Prostate gland (tissue), 2 donors: Measurements from ENCODE around the gene HDAC8. TPM values are rescaled to one million over a fixed set of nuclear protein-coding genes. Genes with fewer than 3 reads are reported as not detected.

Source experiments
- DNase-seq: peaks from one replicate; pipeline ENCODE4 v3.0.0-alpha.2; 2019; ENCODE audit warnings: low spot score
- H3K27ac ChIP-seq, 2 donors: fragments of 200-600 bp; sonication (generic); 2 replicates each; pipeline ENCODE4 v1.5.1; 2017 to 2019
- H3K27me3 ChIP-seq: fragments of 200-600 bp; sonication (generic); replicated peaks from 2 replicates; pipeline ENCODE4 v1.5.1; 2019; ENCODE audit not compliant: insufficient read depth
- H3K36me3 ChIP-seq, 2 donors: fragments of 200-600 bp; sonication (generic); 1 replicate in 1 of 2; 2 replicates in 1 of 2; pipeline versions ENCODE4 v1.5.1 to v1.8.1; 2017 to 2019
- H3K4me1 ChIP-seq: fragments of 200-600 bp; sonication (generic); replicated peaks from 2 replicates; pipeline ENCODE4 v1.5.1; 2019
- H3K4me3 ChIP-seq, 2 donors: fragments of 200-600 bp; sonication (generic); 2 replicates each; pipeline ENCODE4 v1.5.1; 2017 to 2019
- H3K9me3 ChIP-seq: fragments of 200-600 bp; sonication (generic); 2 replicates; pipeline ENCODE4 v1.5.1; 2017
- CTCF ChIP-seq, 4 experiments: fragments of 200-600 bp in 2 of 4; fragments of 450-650 bp in 2 of 4; sonication (generic) in 2 of 4; IDR thresholded peaks; 1 replicate in 3 of 4; 2 replicates in 1 of 4; pipeline ENCODE4 v1.5.1; 2016 to 2019; ENCODE audit warnings: antibody characterized with exemption in 4 of 4, mild to moderate bottlenecking in 2 of 4, moderate library complexity in 2 of 4
- POLR2A ChIP-seq: fragments of 450-650 bp; IDR thresholded peaks from one replicate; pipeline ENCODE4 v1.6.1; 2016; ENCODE audit warnings: antibody characterized with exemption, mild to moderate bottlenecking
- POLR2AphosphoS5 ChIP-seq: sonication (generic); formaldehyde crosslinking; IDR thresholded peaks from one replicate; pipeline ENCODE4 v1.6.1; 2017; ENCODE audit warnings: antibody characterized with exemption
- WGBS: methylation state at CpG from one replicate; pipeline ENCODE4 v1.1.5; 2018; 5-methylcytosine and 5-hydroxymethylcytosine counted together
- intact Hi-C: fragments of 100-400 bp; cut with DNase I; formaldehyde crosslinking; loops from one replicate; pipeline ENCODE4 v1.14.2; 2022
- total RNA-seq, 2 donors: library from RNA; depleted of rRNA; stranded (reverse); fragments of >200 nt; gene quantifications; one replicate each; pipeline ENCODE4 v1.1.0, GENCODE V29; 2016

The HDAC8 gene
- total RNA-seq, 2 donors from 2014 or later: 25.3 to 32.3 TPM

DNA sequence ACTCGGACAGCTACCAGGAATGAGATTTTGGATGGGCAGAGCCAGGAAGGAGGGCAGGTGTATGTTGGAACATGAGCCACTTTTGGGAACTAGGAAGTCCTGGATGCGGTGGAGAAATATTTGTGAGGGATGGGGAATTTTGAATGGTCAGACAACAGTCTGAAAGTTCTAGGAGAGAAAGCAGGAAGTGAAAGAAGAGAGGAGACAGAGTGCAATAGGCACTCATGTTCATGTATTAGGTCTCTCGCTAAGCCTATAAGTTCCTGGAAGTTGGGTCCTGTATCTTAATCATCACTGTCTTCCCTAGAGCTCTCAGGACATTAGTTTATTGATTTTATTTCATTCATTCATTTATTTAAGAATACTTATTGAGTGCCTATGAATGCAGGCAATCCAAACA, 201.2 kb downstream of the HDAC8 start:
- Histone ChIP-seq H3K4me1 (no peaks in the 10 kb centered on the region), H3K9me3 (no peaks in the 10 kb centered on the region), H3K4me3 (no peak overlapping the region), H3K27me3 (no peaks in the 10 kb centered on the region), H3K36me3 (no peaks in the 10 kb centered on the region), H3K27ac (no peak overlapping the region)
- TF ChIP-seq CTCF (IDR thresholded peaks at IDR 0.05) (no peak), POLR2A (no peak), POLR2AphosphoS5 (no peak)
- WGBS: 95% methylated on average over 3 of the region's 3 CpGs
- no peak for DNase-seq
- intact Hi-C loops: no loop called here

DNA sequence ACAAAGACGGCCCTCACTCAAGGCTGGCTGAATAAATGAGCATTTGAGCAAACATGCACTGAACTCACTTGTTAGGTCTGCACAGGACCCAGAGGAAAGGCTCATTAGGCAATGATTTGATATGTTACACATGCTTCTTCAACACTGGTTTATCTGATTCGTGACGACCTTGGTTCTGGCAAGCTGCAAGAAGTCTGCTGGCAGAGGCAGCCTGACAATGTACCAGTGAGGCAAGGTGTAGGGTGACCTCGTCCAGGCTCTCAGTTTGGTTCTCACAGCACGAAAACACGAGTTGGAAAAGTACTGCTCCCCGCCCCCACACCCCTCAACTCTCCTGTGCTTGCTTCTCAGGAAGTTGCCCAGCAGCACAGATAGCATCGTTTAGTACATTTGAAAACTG, 203.8 kb downstream of the HDAC8 start:
- intact Hi-C loops: no loop called here
- WGBS: 67% methylated on average over 8 of the region's 8 CpGs
- Histone ChIP-seq H3K9me3 (no peaks in the 10 kb centered on the region), H3K27ac (no peak overlapping the region), H3K4me1 (no peaks in the 10 kb centered on the region), H3K4me3 (no peak overlapping the region), H3K36me3 (no peaks in the 10 kb centered on the region), H3K27me3 (no peaks in the 10 kb centered on the region)
- no peak for DNase-seq
- TF ChIP-seq POLR2A: no peak
- no peak for TF ChIP-seq POLR2AphosphoS5
- no peak for TF ChIP-seq CTCF (IDR thresholded peaks at IDR 0.05)

- H3K4me1 ChIP-seq: no peaks in the 10 kb centered on the region
- H3K27me3 ChIP-seq: no peaks in the 10 kb centered on the region
- H3K36me3 ChIP-seq: no peaks in the 10 kb centered on the region
- WGBS: 100% methylated on average over 1 of the region's 1 CpG
- H3K4me3 ChIP-seq: no peak overlapping the region
- TF ChIP-seq POLR2A (no peak), CTCF (IDR thresholded peaks at IDR 0.05) (no peak), POLR2AphosphoS5 (no peak)
- no peaks in the 10 kb centered on the region for H3K9me3 ChIP-seq
- no peak for DNase-seq
- H3K27ac ChIP-seq: no peak overlapping the region
- intact Hi-C loops: no loop called here
These were observed 205.1 kb downstream of the HDAC8 start for GRCh38 chrX:72367516-72367915.

DNA sequence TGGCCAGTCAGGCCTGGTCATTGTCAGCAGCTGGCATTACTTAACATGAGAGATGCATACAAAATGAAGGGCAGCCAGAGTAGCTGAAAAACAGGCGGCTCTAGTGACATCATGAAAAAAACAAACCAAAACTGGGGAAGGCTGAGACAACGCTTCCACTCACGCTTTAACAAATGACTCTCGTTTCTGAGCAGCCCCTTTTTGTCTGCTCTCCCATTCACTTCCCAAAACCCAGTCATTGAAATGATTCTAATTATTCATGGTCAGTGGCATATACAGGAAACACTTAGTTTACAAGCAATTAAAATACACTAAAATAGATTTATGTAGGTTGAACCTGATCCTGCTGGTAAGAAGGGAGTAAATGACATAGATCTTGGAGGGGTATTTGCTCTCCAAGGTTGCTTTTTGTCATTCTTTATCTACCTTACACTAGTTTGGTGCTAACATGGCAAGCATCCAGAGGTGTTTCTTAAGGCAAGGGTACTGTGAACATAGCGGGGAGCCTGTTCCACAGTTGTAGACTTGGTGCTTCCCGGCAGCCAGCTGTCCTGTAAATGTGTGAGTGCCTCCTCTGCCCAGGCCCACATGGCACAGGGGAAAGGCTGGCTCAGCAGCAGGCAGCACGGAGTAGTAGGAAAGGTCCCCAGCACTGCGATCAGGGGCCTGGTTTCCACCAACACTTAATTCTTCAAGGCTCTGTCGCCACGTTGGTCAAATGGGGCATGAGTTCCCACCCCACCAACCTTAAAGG, 205.8 kb downstream of the HDAC8 start:
- no peaks in the 10 kb centered on the region for H3K27me3 ChIP-seq
- no peak overlapping the region for H3K27ac ChIP-seq
- intact Hi-C loops: no loop called here
- no peak overlapping the region for H3K4me3 ChIP-seq
- TF ChIP-seq CTCF (IDR thresholded peaks at IDR 0.05) (no peak), POLR2A (no peak), POLR2AphosphoS5 (no peak)
- 83% methylated on average over 9 of the region's 10 CpGs for WGBS
- no peaks in the 10 kb centered on the region for H3K36me3 ChIP-seq
- H3K9me3 ChIP-seq: no peaks in the 10 kb centered on the region
- no peak for DNase-seq
- no peaks in the 10 kb centered on the region for H3K4me1 ChIP-seq

DNA sequence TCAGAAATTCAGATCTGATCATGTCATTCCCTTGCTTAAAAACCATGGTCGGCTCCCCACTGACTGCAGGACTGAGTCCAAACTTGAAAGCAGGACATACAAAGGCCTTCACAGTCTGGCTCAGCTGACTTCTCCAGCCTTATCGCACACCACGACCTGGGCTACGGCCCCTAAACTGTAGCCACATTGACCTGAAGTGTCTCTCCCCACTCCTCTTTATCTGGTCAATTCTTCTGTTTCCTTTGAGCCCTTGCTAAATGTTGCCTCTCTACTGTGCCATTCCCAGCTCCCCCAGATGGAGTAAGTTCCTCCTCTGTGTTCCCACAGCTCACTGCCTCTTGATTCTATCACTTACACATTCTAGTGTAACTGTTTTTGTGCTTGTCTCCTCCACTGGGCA, 206.5 kb downstream of the HDAC8 start:
- no peaks in the 10 kb centered on the region for H3K9me3 ChIP-seq
- 88% methylated on average over 4 of the region's 4 CpGs for WGBS
- DNase-seq: no peak
- no peak for TF ChIP-seq CTCF (IDR thresholded peaks at IDR 0.05)
- no peak for TF ChIP-seq POLR2A
- no peak for TF ChIP-seq POLR2AphosphoS5
- no peaks in the 10 kb centered on the region for H3K36me3 ChIP-seq
- no peak overlapping the region for H3K4me3 ChIP-seq
- intact Hi-C loops: no loop called here
- H3K27me3 ChIP-seq: no peaks in the 10 kb centered on the region
- no peak overlapping the region for H3K27ac ChIP-seq
- no peaks in the 10 kb centered on the region for H3K4me1 ChIP-seq
